Sigmoid colon (tissue), 7 donors: ENCODE data around the gene ENTR1. TPM values are rescaled to one million over a fixed set of nuclear protein-coding genes. Genes with fewer than 3 reads are reported as not detected.

Experiments
- DNase-seq: peaks from one replicate; pipeline ENCODE4 v3.0.0-alpha.2; 2019
- H3K27ac ChIP-seq, 4 donors: fragments of 200-600 bp; sonication (generic); one replicate each; pipeline ENCODE4 v1.5.1; 2016 to 2019; ENCODE audit warnings: mild to moderate bottlenecking in 1 of 4
- H3K27me3 ChIP-seq, 3 donors: fragments of 200-600 bp; sonication (generic); one replicate each; pipeline ENCODE4 v1.5.1; 2019; ENCODE audit warnings: mild to moderate bottlenecking in 1 of 3
- H3K36me3 ChIP-seq, 4 donors: fragments of 200-600 bp; sonication (generic); one replicate each; pipeline ENCODE4 v1.5.1; 2016 to 2019
- H3K4me1 ChIP-seq, 4 donors: fragments of 200-600 bp; sonication (generic); one replicate each; pipeline ENCODE4 v1.5.1; 2017 to 2019
- H3K4me3 ChIP-seq, 4 donors: fragments of 200-600 bp; sonication (generic); one replicate each; pipeline ENCODE4 v1.5.1; 2017 to 2019; ENCODE audit warnings: mild to moderate bottlenecking in 2 of 4, moderate library complexity in 1 of 4
- H3K9me3 ChIP-seq, 4 donors: fragments of 200-600 bp in 3 of 4; sonication (generic) in 3 of 4; one replicate each; pipeline versions ENCODE4 v1.5.1 to v1.6.1; 2013 to 2019
- EP300 ChIP-seq, 4 donors: sonication (generic); formaldehyde crosslinking; IDR thresholded peaks; one replicate each; pipeline ENCODE4 v1.6.1; 2017; ENCODE audit warnings: antibody characterized with exemption in 4 of 4
- POLR2A ChIP-seq, 2 donors: fragments of 450-650 bp; IDR thresholded peaks; one replicate each; pipeline ENCODE4 v1.6.1; 2016; ENCODE audit warnings: antibody characterized with exemption in 2 of 2, mild to moderate bottlenecking in 2 of 2, moderate library complexity in 2 of 2
- POLR2AphosphoS5 ChIP-seq, 4 donors: sonication (generic); formaldehyde crosslinking; IDR thresholded peaks; one replicate each; pipeline ENCODE4 v1.6.1; 2017; ENCODE audit warnings: antibody characterized with exemption in 4 of 4
- WGBS, 2 donors: extraction: QIAGEN DNeasy Blood & Tissue Kit; methylation state at CpG; one replicate each; pipeline ENCODE4 v1.1.7; 2013; 5-methylcytosine and 5-hydroxymethylcytosine counted together
- intact Hi-C: fragments of 100-400 bp; cut with DNase I; formaldehyde crosslinking; loops from one replicate; pipeline ENCODE4 v1.15.1; 2023
- polyA plus RNA-seq, 3 donors: library from polyadenylated mRNA; stranded (reverse); fragments of 200-250 nt; gene quantifications; one replicate each; pipeline ENCODE4 v1.2.3, GENCODE V29; 2013
- total RNA-seq, 4 donors: library from RNA; depleted of rRNA; stranded (reverse); fragments of >200 nt; gene quantifications; one replicate each; pipeline ENCODE4 v1.1.0, GENCODE V29; 2016
- TF ChIP-seq, protein P1 (sequence below), 4 experiments: fragments of 450-650 bp in 3 of 4; fragments of 200-600 bp in 1 of 4; IDR thresholded peaks; one replicate each; pipeline ENCODE4 v1.5.1; 2016 to 2019; ENCODE audit warnings: antibody characterized with exemption in 4 of 4, mild to moderate bottlenecking in 3 of 4, moderate library complexity in 2 of 4
- donor health status: healthy with polysubstance abuse.
- donor health status: Bipolar disorder and iron deficiency.
- donor health status: healthy.

Gene ENTR1
- total and polyA plus RNA-seq, 7 donors: 16.2 to 47.2 (median 30.6) TPM

DNA sequence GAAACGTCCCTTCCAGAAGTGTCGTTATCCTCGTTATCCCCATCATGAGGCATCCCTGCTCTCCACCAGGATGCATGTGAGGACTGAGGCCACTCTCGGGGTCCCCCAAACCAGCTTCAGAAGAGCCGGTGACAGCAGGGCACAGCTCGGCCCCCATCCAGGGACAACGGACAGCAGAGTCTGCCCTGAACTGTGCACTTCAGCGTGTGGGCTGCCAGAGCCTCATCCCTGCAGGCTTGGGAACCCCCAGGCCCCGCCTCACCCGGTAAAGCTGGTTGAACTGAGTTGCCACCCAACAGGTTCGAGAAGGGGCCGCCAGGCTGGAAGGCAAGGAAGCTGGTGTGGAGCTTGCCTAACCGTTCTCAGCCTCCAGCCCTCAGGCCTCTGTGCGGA, 36.2 kb downstream of the ENTR1 start:
- H3K36me3 ChIP-seq: peaks cover 0 to 10% (median 0%) of the 10 kb centered on the region in 4 donors
- H3K9me3 ChIP-seq: no peaks in the 10 kb centered on the region
- no peaks in the 10 kb centered on the region for H3K27me3 ChIP-seq
- intact Hi-C loops: no loop called here
- H3K4me1 ChIP-seq: peaks cover 0 to 8% (median 0%) of the 10 kb centered on the region in 4 donors
- TF ChIP-seq POLR2AphosphoS5 (IDR thresholded peaks at IDR 0.05): no peak
- TF ChIP-seq, protein P1, sequence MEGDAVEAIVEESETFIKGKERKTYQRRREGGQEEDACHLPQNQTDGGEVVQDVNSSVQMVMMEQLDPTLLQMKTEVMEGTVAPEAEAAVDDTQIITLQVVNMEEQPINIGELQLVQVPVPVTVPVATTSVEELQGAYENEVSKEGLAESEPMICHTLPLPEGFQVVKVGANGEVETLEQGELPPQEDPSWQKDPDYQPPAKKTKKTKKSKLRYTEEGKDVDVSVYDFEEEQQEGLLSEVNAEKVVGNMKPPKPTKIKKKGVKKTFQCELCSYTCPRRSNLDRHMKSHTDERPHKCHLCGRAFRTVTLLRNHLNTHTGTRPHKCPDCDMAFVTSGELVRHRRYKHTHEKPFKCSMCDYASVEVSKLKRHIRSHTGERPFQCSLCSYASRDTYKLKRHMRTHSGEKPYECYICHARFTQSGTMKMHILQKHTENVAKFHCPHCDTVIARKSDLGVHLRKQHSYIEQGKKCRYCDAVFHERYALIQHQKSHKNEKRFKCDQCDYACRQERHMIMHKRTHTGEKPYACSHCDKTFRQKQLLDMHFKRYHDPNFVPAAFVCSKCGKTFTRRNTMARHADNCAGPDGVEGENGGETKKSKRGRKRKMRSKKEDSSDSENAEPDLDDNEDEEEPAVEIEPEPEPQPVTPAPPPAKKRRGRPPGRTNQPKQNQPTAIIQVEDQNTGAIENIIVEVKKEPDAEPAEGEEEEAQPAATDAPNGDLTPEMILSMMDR (IDR thresholded peaks at IDR 0.05): no peak
- no peak overlapping the region for H3K4me3 ChIP-seq
- 82 to 91% methylated on average over 14 of the region's 14 CpGs for WGBS, 2 donors
- H3K27ac ChIP-seq: no peak overlapping the region
- no peak for DNase-seq

DNA sequence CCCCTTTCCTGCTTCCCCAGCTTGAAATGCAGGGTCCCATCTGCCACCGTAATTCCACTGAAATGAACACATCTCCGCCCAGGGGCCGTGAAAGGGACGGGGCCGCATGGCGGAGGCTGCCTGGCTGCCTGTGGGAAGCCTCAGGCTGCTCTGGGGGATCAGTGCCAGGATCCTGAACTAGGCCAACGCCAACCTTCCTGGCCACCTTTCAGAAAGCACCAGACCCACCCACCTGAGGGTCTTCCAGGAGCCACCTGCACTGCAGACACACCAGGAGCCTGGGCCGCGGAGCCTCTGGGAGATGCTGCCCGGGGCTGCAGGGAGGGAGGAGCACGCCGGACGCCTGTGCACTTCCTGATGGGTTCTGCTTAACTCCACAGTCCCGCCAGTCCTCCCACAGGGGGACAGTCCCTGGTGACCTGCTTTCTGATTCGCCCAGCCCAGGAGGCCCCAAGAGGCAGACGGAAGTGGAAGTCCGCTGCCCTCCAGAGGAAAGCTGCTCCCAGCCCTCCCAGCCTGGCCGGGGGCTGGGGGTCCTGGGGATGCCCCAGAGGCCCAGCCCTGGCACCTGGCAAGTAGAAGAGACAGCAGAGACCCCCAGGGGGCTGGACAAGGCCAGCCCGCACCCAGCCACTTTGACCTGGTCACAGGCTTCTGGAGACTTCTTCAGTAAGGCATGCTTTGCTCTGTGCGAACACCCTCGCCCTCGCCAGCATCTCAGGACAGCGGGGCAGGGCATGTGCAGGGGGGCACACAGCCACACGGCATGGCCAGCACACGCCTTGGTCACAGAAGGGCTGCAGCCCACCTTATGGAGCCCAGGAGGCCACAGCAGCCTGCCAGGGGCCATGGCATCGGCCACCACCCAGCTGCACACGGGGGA, 36.9 kb downstream of the ENTR1 start, which contains the start of gene CARD9:
Gene CARD9, minus strand, starts transcription at position 370 of the 883 bp plus-strand sequence. CDS start 1,591 bp downstream, outside the sequence.
- H3K27ac ChIP-seq: peak within 1 kb of the TSS in 1 of 4 donors; percentile 15
- peak; percentile 77 for DNase-seq
- peaks cover 0 to 3% (median 0%) of the 10 kb centered on the region in 4 donors for H3K36me3 ChIP-seq
- H3K4me1 ChIP-seq: peaks cover 0 to 8% (median 0%) of the 10 kb centered on the region in 4 donors
- H3K27me3 ChIP-seq: no peaks in the 10 kb centered on the region
- WGBS, 2 donors: 62 to 71% methylated on average over 27 of the region's 27 CpGs
- no peaks in the 10 kb centered on the region for H3K9me3 ChIP-seq
- intact Hi-C loops: no loop called here
- TF ChIP-seq POLR2AphosphoS5 (IDR thresholded peaks at IDR 0.05) (no peak), POLR2A (IDR thresholded peaks at IDR 0.05) (no peak), EP300 (IDR thresholded peaks at IDR 0.05) (no peak)
- TF ChIP-seq, protein P1 (IDR thresholded peaks at IDR 0.05): no peak
- peak within 1 kb of the TSS in 2 of 4 donors; percentile 22 to 25 for H3K4me3 ChIP-seq

DNA sequence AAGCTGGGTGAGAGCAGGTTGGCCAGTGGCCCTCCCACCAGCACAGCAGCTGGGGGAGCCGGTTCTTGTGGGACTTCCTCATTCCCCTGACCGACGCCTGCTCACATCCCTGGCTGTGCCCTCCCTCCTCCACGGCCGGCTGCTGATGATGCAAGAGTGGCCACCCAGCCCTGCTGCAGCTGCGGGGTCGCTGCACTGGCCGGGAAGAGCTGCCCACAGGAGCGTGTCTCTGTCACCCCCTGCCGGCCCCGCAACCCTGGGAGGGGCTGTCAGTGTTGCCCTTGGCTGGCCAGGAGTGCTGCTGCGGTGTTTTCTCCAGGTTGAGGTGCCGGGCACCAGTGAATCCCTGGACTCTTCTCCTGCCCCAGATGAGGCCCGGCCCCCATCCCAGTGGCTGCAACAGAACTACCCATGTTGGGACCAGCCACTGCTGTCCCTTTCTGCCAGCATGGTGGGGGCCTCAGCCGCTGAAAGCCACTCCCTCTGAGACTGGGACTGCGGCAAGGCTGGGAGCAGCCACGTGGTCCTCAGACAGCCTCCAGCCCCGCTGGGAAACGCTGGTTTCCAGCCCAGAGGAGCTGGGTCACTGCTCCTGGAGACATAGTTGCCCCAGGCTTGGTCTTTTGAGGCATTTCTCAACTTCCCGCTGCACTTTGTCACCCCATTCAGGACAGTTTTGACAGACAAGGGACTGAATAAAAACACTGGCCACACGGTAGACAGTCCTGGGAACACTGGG, 37.7 kb downstream of the ENTR1 start:
- H3K9me3 ChIP-seq: no peaks in the 10 kb centered on the region
- intact Hi-C loops: no loop called here
- no peaks in the 10 kb centered on the region for H3K36me3 ChIP-seq
- DNase-seq: peak; percentile 82
- peaks cover 0 to 8% (median 0%) of the 10 kb centered on the region in 4 donors for H3K4me1 ChIP-seq
- no peak for TF ChIP-seq EP300 (IDR thresholded peaks at IDR 0.05)
- TF ChIP-seq POLR2AphosphoS5 (IDR thresholded peaks at IDR 0.05): peak in 1 of 4 donors; percentile 9
- TF ChIP-seq, protein P1 (IDR thresholded peaks at IDR 0.05): no peak
- no peak for TF ChIP-seq POLR2A (IDR thresholded peaks at IDR 0.05)
- H3K27me3 ChIP-seq: no peaks in the 10 kb centered on the region
- peak overlapping the region in 2 of 4 donors; percentile 22 to 25 for H3K4me3 ChIP-seq
- WGBS, 2 donors: 11 to 13% methylated on average over 21 of the region's 21 CpGs
- peak overlapping the region in 1 of 4 donors; percentile 15 for H3K27ac ChIP-seq

DNA sequence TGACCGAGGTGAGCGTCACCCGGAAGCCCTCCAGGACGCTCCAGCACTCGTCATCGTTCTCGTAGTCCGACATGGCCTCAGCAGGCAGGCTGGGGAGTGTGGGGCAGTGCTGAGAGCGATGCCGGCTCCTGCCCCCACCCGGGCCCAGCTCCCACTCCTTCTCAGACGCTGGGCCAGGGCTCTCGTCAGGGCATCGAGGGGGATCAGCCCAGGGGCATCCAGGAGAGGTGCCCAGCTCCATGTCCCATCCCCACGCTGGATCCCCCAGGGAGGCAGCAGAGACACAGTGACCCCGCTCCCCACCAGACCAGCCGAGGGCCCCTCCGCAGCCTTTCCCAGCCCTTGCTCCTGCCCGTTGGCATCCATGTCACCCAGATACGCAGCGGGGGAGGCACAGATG, 38.4 kb downstream of the ENTR1 start:
- Histone ChIP-seq H3K27ac (no peak overlapping the region), H3K4me3 (no peak overlapping the region), H3K36me3 (no peaks in the 10 kb centered on the region), H3K4me1 (peaks cover 0 to 8% (median 0%) of the 10 kb centered on the region in 4 donors), H3K27me3 (no peaks in the 10 kb centered on the region), H3K9me3 (no peaks in the 10 kb centered on the region)
- intact Hi-C loops: no loop called here
- WGBS, 2 donors: 86 to 92% methylated on average over 21 of the region's 21 CpGs
- no peak for DNase-seq
- TF ChIP-seq POLR2A (IDR thresholded peaks at IDR 0.05): no peak
- TF ChIP-seq POLR2AphosphoS5 (IDR thresholded peaks at IDR 0.05): no peak
- TF ChIP-seq, protein P1 (IDR thresholded peaks at IDR 0.05): no peak
- no peak for TF ChIP-seq EP300 (IDR thresholded peaks at IDR 0.05)
